ENCODE data around the gene APOH. TPM values are rescaled to one million over a fixed set of nuclear protein-coding genes. Genes with fewer than 3 reads are reported as not detected.

The APOH gene
- total RNA-seq, 1 donor from 2014 or later = 29.6 TPM

DNA sequence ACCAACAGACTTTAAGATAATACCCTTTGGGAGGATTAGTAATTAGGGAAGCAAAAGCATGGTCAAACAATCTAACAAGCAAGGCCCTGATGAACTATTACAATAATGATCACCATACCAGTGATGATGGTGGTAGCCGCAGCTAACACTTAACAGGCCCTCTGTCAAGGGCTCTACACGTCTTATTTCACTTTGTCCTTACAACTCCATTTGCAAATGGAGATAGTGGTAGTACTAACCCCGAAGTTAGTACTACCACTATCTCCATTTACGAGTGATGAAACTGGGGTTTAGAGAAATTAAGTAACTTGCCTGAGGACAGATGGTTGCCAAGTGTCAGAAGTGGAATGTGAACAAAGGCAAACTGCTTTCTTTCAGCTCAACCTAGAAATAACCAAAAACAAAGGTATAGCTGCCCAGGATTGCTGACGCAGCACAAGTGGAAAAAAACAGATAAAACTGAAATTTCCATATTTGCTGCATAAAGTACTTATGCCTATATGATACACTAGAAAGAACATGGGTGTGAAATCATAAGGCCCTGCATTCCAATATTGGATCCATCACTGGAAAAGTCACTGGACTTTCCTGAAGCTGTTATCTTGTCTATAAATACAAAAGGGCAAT lies 61.9 kb downstream of the APOH start:
- TF ChIP-seq, protein P1, sequence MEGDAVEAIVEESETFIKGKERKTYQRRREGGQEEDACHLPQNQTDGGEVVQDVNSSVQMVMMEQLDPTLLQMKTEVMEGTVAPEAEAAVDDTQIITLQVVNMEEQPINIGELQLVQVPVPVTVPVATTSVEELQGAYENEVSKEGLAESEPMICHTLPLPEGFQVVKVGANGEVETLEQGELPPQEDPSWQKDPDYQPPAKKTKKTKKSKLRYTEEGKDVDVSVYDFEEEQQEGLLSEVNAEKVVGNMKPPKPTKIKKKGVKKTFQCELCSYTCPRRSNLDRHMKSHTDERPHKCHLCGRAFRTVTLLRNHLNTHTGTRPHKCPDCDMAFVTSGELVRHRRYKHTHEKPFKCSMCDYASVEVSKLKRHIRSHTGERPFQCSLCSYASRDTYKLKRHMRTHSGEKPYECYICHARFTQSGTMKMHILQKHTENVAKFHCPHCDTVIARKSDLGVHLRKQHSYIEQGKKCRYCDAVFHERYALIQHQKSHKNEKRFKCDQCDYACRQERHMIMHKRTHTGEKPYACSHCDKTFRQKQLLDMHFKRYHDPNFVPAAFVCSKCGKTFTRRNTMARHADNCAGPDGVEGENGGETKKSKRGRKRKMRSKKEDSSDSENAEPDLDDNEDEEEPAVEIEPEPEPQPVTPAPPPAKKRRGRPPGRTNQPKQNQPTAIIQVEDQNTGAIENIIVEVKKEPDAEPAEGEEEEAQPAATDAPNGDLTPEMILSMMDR (IDR thresholded peaks at IDR 0.05) = no peak
- no peak for DNase-seq
- no peaks in the 10 kb centered on the region for H3K4me1 ChIP-seq
- no peak overlapping the region for H3K27ac ChIP-seq
- no peaks in the 10 kb centered on the region for H3K27me3 ChIP-seq
- H3K36me3 ChIP-seq = peaks cover 4% of the 10 kb centered on the region
- ATAC-seq = no peak
- intact Hi-C loops (cut with DNase I) = loop anchor here (10.0 kb wide), 1 partner anchor 933 kb away; no protein-coding TSS in a partner anchor
- H3K4me3 ChIP-seq = no peak overlapping the region
- H3K9me3 ChIP-seq = no peaks in the 10 kb centered on the region

DNA sequence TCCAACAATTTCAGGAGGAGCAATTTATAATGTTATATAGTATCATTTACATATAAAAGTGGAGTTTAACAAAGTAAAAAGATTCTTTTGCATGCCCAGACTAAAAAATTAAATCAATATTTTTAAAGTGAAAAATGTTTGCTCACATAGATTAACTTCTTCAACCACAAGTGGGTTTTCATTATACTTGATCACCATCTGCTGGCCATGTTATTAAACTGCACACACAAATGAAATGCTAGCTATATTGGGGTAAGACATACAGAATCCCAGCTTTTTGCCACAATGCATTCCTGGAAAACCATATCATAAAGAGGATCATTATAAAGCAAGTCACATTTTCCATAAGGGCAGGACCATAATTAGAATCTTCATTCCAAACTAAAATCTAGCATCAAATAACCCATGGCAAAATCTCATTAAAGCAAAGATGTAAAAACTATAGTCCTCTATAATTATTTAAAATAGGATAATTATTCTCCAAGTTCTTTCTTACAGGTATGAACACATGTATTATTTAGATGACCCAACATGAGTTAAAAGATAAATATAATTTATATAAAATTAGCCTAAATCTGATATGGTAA lies 63.6 kb downstream of the APOH start:
- TF ChIP-seq, protein P1 (IDR thresholded peaks at IDR 0.05) = peak; percentile 75
- H3K9me3 ChIP-seq = no peaks in the 10 kb centered on the region
- DNase-seq = no peak
- H3K36me3 ChIP-seq = peaks cover 4% of the 10 kb centered on the region
- intact Hi-C loops (cut with DNase I) = loop anchor here (10.0 kb wide), 1 partner anchor 931 kb away; no protein-coding TSS in a partner anchor
- H3K4me3 ChIP-seq = no peak overlapping the region
- peak; percentile 69 for ATAC-seq
- H3K4me1 ChIP-seq = no peaks in the 10 kb centered on the region
- H3K27me3 ChIP-seq = no peaks in the 10 kb centered on the region
- no peak overlapping the region for H3K27ac ChIP-seq

Other genes with a start within 250 kb of the APOH start
- gene CEP112, start 37.3 kb downstream of the APOH start, total RNA-seq = 32.9 TPM
- gene PRKCA, start 73.2 kb upstream of the APOH start, total RNA-seq = 43.4 TPM